SKM-1 (cell line): ENCODE results near the gene GSC2.
"Not testable (repeated sequence)": the region's sequence is repeated elsewhere in the genome, so short reads cannot be mapped to it uniquely, and the experiment has no call there.

Experiments
- DNase-seq: peaks from one replicate; lab custom pipeline; 2025; ENCODE audit not compliant: unreplicated experiment; lab: John Stamatoyannopoulos, UW

The GSC2 gene

GRCh38 chr22:19156109-19156508, 6.0 kb upstream of the GSC2 start:
- DNase-seq = not testable (repeated sequence)

GRCh38 chr22:19152942-19153883, 3.1 kb upstream of the GSC2 start:
- DNase-seq = no peak

- no peak for DNase-seq
Observed at GRCh38 chr22:19151329-19152191, 1.5 kb upstream of the GSC2 start.

GRCh38 chr22:19150482-19151328, 613 bp upstream of the GSC2 start:
- no peak for DNase-seq

- DNase-seq = no peak
Observed at GRCh38 chr22:19149047-19149883, 827 bp downstream of the GSC2 start.

GRCh38 chr22:19148417-19149046, 1.6 kb downstream of the GSC2 start:
- DNase-seq = no peak

GRCh38 chr22:19147195-19147780, 2.8 kb downstream of the GSC2 start:
- no peak for DNase-seq

- no peak for DNase-seq
Observed at GRCh38 chr22:19146215-19146968, 3.7 kb downstream of the GSC2 start.

GRCh38 chr22:19143967-19144400, 6.1 kb downstream of the GSC2 start:
- no peak for DNase-seq

GRCh38 chr22:19143212-19143611, 6.9 kb downstream of the GSC2 start:
- DNase-seq = no peak

GRCh38 chr22:19142394-19142793, 7.7 kb downstream of the GSC2 start:
- DNase-seq = no peak

GRCh38 chr22:19139974-19140373, 10.1 kb downstream of the GSC2 start:
- DNase-seq = no peak

- DNase-seq = no peak
Observed at GRCh38 chr22:19139001-19139356, 11.1 kb downstream of the GSC2 start.

- no peak for DNase-seq
Observed at GRCh38 chr22:19138217-19139000, 11.7 kb downstream of the GSC2 start.

- no peak for DNase-seq
Observed at GRCh38 chr22:19137384-19138216, 12.5 kb downstream of the GSC2 start.

GRCh38 chr22:19136915-19137314, 13.2 kb downstream of the GSC2 start:
- no peak for DNase-seq

- DNase-seq = no peak
Observed at GRCh38 chr22:19134874-19135273, 15.2 kb downstream of the GSC2 start.
